ENCODE measurements around the gene UBE2V1.

GRCh38 chr20:50067461-50067860 lies 45.5 kb downstream of the UBE2V1 start:
- TF ChIP-seq CTCF (IDR thresholded peaks at IDR 0.05; ENCODE audit: low read depth, low read length), result no peak
- TF ChIP-seq EZH2phosphoT487 (IDR thresholded peaks at IDR 0.05; ENCODE audit: low read depth), result no peak
